DLD1 (cell line): Measurements from ENCODE around the gene IFIT3.
"Not testable (repeated sequence)": the region's sequence is repeated elsewhere in the genome, so short reads cannot be mapped to it uniquely, and the experiment has no call there.

Source experiments
- in situ Hi-C: cut with HindIII; loops from 2 replicates; pipeline ENCODE4 v1.10.0; 2017; ENCODE audit warnings: low sequenced_read_pairs

The IFIT3 gene

DNA sequence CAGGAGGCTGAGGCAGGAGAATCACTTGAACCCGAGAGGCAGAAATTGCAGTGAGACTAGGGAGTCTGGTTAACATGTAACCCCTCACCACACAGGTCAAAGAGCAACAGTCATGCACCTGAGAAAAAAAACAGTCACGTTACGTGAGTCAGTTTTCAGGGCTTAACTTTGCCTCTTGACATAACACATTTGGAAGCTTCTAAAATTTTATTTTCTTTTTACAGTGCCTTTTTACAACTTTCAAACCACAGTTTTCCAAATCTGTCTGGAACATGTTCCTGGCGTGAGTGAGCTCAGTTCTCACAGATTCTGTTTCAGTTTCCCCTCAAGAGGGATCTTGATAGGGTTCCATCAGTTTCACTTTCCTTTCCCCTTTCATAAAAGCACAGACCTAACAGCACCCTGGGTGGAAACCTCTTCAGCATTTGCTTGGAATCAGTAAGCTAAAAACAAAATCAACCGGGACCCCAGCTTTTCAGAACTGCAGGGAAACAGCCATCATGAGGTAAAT is 4.4 kb downstream of the IFIT3 start:
- in situ Hi-C loops: no loop called here

DNA sequence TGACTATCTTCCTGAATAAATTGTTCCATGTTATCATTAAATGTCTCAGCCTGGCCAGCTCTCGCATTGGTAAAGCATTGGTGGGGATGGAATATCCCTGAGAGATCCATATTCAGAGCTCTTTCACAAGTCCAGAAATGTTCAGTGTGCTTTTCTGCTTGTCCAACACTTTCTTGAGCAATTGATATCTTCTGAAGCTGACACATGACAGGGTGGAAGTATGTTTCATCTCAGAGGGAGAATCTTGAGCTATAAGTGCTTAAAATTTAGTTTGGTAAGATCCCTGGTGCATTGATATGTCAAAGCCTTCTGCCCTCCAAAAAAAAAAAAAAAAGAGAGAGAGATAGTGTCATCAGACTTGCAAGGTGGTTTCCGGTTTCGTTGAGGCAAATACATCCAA is 7.4 kb downstream of the IFIT3 start:
- in situ Hi-C loops: no loop called here

DNA sequence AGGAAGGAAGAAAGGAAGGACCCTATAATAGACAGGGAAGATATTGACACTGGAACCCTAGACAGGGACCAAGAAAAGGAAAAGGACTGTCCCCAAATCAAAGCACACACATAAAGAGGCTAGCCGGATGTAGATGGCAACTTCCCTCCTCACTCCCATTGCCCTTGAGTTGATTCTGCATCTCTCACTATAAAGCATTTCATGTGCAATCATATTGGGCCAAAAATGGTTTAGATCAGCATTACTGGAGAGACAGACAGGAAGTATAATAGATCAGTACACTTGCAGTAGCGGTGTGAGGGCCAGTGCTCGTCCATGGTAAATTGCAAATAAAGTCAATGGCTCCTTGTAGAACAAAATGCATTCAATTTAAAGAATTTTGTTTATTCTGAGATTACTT is 8.4 kb downstream of the IFIT3 start:
- in situ Hi-C loops: no loop called here

DNA sequence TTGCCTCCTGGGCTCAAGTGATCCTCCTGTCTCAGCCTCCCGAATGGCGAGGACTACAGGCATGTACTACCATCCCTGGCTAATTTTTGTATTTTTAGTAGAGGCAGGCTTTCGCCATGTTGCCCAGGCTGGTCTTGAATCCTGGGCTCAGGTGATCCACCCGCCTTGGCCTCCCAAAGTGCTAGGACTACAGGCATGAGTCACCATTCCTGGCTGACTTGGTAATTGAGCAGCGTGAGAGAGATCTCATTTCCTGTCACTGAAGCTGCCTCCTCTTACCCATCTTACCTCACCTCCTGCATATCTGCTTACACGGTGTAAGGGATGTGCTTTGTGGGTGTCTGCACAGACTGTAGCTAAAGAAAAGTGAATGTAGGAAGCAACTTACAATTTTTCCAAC is 9.7 kb downstream of the IFIT3 start:
- in situ Hi-C loops: no loop called here

DNA sequence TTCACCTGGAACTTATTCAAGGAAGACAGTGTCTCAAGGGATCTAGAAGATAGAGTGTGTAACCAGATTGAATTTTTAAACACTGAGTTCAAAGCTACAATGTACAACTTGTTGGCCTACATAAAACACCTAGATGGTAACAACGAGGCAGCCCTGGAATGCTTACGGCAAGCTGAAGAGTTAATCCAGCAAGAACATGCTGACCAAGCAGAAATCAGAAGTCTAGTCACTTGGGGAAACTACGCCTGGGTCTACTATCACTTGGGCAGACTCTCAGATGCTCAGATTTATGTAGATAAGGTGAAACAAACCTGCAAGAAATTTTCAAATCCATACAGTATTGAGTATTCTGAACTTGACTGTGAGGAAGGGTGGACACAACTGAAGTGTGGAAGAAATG is 10.9 kb downstream of the IFIT3 start:
- in situ Hi-C loops: no loop called here

DNA sequence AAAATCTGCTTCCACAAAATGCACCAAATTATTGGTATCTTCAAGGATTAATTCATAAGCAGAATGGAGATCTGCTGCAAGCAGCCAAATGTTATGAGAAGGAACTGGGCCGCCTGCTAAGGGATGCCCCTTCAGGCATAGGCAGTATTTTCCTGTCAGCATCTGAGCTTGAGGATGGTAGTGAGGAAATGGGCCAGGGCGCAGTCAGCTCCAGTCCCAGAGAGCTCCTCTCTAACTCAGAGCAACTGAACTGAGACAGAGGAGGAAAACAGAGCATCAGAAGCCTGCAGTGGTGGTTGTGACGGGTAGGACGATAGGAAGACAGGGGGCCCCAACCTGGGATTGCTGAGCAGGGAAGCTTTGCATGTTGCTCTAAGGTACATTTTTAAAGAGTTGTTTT is 12.1 kb downstream of the IFIT3 start:
- in situ Hi-C loops: no loop called here

DNA sequence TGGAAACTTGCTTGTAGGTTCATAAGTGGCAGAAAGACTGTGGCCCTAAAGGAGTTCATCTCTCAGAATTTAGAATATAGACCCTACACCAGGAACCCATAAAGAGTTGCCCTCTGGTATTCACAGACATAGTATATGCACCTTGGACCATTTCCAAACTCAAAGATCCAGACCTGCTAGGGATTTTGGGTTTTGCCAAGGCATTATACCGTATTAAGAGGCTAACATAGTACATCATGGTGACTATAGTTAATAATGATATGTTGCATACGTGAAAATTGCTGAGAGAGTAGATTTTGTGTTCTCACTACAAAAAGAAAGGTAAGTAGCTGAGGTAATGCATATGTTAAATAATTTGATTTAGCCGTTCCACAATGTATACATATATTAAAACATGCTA is 13.9 kb downstream of the IFIT3 start:
- in situ Hi-C loops: no loop called here

DNA sequence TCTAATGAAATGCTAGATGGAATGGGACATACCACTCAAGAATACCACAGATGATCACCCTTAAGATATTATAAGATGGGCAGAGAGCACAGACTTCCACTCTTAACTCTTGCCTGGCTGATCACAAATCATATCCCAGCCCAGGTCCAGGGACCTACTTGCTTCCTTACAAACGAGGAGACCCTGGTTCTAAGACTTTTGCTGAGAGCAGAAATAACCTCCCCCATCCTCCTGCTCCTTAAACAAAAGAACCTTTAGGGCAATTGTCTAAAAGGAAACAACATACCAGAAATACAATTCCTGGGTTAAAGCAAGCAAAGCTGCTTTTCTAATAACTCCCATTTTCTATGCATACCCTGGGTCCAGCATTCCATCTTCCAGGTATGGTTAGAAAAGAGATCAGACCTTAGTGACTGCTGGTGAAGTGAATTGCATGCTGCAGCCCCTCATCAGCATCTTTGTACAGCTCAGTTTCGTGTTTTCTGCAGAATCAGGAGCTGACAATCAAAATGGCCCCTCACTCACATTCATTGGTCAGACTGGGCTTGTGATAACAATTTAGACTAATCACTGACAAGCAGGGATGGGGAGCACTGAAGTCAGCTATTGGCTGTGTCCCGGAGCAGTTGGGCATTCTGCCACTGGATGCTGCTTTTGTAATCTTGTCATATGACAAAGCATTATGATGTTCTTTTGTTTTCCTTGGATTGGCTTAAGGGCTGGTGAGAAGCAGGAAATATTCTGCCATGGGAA is 14.6 kb downstream of the IFIT3 start:
- in situ Hi-C loops: no loop called here

DNA sequence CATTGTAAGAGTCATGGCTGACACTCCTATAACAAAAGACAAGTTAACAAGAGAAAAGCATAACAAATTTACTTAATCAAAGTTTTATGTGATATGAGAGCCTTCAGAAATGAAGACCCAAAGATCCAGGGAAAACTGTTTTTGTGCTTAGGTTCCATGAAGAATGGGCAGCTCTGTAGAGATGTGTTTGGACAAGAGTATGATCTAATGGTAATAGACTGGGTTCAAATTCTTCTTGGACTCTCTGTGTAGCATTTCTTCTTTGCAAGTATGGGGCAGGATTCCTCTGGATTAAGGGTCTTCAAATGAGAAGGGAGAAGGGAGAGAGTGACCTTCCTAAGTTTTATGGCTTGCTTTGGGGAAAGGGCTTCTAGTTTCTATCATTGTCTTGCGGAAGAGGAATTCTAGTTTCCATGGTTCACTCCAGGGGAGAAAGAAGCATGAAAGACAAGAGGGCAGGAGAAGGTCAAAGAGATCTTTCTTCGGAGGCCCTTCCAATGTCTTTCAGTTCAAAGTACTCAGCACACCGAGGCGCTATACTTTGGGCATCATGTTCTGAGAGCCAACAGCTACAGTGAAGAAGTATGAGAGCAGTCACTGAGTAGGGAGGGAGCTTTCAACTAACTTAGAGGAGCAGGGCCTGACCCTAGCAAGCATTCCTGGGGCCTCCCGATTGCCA is 15.4 kb downstream of the IFIT3 start:
- in situ Hi-C loops: no loop called here

DNA sequence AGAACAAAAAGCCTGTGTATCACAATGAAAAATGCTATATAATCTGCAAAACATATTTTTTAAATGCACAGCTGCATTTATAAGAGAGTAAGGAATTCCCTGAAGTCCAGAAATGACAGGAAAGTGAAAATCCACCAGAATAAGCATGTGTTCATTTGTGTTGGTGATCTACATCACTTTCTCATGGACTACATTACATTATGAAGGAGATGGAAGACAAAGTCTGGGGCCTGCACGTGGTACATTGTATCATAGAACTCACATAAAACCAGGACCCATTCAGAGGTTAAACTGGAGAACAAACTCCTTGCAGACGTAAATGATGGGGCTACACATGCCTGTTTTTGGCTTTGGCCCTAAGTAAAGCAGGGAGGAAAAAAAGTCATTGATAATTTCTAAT is 16.4 kb downstream of the IFIT3 start:
- in situ Hi-C loops: no loop called here

DNA sequence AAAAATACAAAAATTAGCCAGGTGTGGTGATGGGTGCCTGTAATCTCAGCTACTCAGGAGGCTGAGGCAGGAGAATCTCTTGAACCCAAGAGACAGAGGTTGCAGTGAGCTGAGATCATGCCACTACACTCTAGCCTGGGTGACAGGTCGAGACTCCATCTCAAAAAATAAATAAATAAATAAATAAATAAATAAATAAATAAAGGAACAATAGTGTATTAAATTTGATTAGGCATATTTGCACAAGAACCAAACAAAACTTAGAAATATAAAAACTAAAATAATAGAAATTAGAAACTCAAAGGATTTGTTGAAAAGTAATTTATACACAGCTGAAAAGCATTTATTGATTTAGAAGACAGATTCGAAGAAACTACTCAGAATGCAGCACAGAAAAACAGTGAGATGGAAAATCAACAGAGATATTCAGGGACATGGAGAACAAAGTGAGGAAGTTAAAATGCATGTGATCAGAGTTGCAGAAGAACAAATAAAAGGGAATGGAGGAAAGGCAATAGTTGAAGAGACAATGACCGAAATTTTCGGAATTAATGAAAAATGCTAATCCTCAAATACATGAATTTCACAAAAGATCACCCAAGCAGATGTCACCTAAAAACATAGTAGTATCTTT is 17.7 kb downstream of the IFIT3 start:
- in situ Hi-C loops: no loop called here

DNA sequence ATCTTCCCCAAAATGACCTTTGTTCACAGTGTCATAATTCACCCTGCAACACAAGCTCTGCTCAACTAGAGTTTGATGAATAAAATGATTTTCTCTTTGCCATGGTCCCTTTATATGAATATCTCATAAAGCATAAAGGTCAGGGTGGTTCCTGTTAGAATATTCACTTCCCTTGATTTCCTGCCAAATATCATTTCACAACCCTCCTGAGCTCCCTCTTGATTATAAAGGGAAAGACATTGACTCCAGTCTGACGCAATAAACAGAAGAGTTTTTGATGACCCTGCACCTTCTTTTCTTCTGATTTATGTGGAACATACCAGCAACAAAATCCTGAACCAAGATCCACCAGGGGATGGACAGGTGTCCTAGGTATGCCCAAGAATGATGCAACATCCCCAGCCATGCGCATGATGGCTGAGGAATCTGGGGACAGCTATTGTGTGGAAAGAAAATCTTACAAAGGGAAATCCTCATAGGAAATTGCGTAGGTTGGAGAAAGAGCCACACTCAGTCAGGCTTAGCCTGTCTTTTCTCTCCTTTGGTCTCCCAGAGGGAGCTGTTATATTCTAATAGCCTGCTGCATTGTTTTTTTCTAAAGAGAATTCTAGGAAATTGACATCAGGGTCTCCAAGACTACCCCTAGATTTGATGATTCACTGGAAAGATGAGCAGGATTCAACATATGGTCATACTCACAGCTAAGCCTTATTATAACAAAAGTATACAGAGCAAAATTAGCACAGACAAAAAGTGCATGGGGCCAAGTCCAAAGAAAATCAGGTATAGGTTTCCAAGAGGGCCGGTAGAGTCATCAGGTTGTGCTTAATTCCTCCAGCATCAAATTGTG is 18.8 kb downstream of the IFIT3 start:
- in situ Hi-C loops: no loop called here

DNA sequence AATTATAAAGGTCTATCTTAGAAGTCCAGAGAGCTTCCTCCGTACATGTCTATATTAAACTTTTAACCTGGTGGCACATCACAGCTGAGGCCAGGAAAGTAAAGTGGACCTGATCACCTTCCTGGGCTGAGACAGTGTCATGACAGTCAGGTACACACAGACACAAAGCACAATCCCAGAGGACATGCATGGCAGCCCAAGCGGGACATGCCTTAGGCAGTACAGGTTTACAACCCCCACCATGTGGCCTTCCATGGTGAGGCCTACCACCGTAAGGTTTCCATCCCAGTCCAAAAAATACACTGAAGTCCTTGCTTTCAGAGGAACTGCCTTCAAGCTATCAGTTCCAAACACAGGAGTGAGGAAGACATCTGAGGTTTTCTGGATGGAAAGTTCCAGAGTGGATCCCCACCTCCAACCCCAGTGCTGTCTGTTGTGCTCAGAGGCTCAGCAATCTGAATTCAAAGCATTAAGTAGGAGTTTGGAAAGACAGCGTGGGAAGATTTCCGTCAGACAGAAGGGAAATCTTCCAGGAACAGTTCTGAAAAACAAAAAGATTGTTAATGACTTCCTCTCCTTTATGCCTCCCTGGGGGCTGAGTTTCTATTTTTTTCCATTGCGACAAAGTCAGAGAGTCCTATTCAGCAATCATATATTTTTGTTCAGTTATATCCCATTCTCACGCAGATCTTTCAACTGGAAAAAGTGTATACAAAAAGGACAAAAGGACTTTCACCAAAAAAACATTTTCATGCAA is 20.1 kb downstream of the IFIT3 start:
- in situ Hi-C loops: no loop called here

DNA sequence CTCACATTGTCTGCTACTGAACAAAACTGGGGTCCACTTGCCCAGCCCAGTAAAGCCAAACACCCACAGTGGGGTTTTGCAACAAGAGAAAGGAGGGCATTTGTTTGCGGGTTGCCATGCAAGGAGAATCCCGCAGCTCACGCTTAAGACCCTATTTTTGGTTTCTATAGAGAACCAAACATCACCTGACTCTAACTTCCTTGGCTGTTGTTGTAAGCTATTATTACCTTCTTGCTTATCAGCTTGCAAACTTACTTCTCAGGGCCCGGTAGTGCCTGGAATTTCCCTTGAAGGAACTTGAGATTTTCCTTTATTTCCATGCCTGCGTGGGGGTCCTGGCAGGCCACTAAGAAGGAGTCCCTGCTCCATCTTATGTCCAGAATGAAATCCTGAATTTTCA is 20.7 kb downstream of the IFIT3 start:
- in situ Hi-C loops: no loop called here

DNA sequence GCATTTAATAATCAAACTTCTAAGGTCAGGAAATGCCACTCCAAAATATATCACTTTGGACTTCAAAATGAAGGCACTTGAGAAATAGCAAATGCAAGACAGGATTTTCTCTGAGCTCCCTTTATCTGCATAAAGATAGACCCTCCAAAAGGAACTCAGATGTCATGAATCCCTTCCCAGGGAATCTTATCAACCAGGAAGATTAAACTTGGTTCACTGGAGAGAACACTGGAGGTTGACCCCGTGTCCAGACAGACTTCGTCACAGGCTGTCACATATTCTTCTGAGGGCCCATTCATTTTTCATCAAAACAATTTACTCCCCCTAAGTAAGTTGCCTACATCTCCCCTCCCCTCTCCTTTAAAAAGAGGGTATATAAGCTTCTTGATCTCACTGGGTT is 21.2 kb downstream of the IFIT3 start:
- in situ Hi-C loops: no loop called here

DNA sequence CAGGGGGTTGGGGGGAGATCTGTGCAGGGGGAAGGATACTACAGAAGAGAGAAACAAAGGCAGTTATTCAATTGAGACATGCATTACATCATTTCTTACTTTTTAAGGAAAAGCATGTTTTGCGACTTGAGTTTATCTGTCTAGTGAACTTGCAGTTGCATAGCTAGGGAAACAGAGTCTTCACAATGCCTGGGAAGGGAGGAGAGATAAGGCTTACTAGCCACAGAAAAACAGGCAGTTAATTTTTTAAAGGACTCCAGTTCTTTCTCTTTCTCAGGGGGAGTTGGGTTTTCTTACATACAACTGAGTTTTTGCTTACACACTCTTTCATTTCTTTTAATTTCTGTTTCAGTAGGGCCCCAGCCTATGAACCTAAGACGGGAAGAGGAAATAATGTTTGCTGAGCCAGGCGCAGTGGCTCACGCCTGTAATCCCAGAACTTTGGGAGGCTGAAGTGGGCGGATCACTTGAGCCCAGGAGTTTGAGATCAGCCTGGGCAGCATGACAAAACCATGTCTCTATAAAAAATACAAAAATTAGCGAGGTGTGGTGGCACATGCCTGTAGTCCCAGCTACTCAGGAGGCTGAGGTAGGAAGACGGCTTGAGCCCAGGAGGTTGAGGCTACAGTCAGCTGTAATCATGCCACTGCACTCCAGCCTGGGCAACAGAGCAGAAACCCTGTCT is 23.0 kb downstream of the IFIT3 start:
- in situ Hi-C loops: not testable (repeated sequence)

DNA sequence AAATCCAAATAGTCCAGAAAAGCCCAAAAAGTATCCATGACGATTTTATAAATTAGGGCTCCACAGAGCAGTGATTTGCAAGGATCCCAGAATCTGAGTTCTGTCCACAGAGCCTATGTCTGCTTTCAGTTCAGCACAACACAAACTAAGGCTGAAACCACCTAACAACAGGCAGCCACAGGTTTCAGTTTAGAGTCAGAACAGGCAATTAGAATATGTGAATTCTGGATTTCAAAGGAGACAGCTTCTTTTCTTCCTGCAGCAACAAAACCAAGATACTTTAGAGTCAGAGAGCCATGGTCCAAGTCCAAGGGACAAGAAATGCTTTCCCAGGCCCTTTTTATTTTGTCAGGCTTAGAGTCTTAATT is 23.6 kb downstream of the IFIT3 start:
- in situ Hi-C loops: no loop called here

DNA sequence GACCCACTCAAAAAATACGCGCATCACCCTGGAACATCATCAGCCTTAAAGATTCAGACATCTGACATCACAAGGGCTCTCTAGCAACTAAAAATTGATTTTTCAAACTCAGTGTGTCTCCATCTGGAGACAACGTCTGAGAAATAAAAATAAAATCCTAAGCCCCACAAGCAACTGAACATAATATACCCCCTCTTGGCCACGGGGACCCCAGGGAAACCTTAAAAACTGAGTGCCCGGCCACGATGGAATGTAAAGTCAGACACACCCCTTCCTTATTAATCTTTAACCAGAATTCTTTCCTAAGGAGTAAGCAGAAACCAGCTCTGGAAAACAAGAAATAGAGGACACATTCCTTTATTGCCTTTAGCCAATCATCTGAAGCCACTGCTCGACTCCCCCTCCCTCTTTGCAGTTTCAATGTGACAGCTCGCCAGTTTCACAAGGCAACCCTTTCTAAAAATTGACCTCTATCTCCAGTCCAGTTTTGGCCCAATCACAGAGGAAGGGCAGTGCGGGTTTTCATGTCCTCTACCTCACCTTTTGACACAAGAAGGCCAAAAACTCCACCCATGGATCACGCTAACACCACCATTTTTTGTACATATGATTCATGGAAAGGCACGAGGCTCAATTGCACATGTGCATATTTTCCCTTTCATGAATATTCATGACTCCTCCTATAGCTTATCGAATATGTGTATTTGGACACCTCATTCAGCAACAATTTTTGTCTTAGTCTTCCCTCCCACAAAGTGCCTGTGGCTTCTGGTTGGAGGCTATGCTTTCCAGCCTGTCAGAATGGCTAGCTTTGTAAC is 24.2 kb downstream of the IFIT3 start:
- in situ Hi-C loops: no loop called here

DNA sequence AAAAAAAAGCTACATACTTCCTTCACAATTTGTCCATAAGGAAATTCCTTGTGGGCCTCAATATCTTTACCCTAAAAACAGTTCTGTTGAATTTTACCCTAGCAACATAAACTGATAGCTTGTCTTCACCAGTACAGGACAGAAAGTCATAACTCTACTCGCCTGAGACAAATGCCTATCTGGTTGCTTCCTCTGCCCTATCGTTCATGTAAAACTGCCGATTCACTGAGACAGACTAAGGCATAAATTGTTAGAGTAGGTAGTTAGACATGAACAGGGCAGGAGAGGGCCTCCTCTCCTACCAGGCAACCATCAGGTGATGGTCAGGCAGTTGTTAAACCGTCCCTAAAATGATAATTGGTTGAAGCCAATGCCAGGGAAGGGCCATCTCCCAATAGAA is 25.0 kb downstream of the IFIT3 start:
- in situ Hi-C loops: no loop called here
